ENCODE results near the gene AIP. TPM values are rescaled to one million over a fixed set of nuclear protein-coding genes. Genes with fewer than 3 reads are reported as not detected.
"Not testable (repeated sequence)": the region's sequence is repeated elsewhere in the genome, so short reads cannot be mapped to it uniquely, and the experiment has no call there.

Gene AIP
- total RNA-seq, 1 experiment from 2014 or later: 87.8 TPM

- CTCF ChIA-PET: interaction anchor here (0.7 to 1.2 kb wide), 3 partner anchors 19 to 119 kb away, joined by 3 to 9 read pairs (median 3); partner anchors contain the start of gene PPP1CA
Observed at GRCh38 chr11:67470337-67471002, 12.4 kb upstream of the AIP start.

GRCh38 chr11:67472882-67473281, 9.9 kb upstream of the AIP start:
- intact Hi-C loops (cut with micrococcal nuclease; ENCODE audit: unreplicated experiment): no loop called here
- POLR2A ChIA-PET: no interaction called here
- TF ChIP-seq CTCF (IDR thresholded peaks at IDR 0.05): no peak
- TF ChIP-seq POLR2AphosphoS5 (IDR thresholded peaks at IDR 0.05; ENCODE audit: low read depth, low read length): no peak
- no peak for TF ChIP-seq SIN3A (IDR thresholded peaks at IDR 0.05; ENCODE audit: borderline replicate concordance, insufficient read depth, low read depth, low read length)
- TF ChIP-seq REST (IDR thresholded peaks at IDR 0.05; ENCODE audit: insufficient read depth in 1 of 2, low read depth in 2 of 2, low read length in 1 of 2): no peak
- no peak for TF ChIP-seq TCF7L2 (IDR thresholded peaks at IDR 0.05; ENCODE audit: low read depth, low read length)
- no peaks in the 10 kb centered on the region for H3K9me3 ChIP-seq (ENCODE audit: control insufficient read depth, insufficient read depth, low read depth, low read length)
- DNase-seq (ENCODE audit: low read depth, low spot score) (no peak), ATAC-seq (no peak)
- no peaks in the 10 kb centered on the region for H3K27me3 ChIP-seq (ENCODE audit: control insufficient read depth, insufficient read depth, low read length)
- peaks cover 10% of the 10 kb centered on the region for H3K4me1 ChIP-seq (ENCODE audit: control insufficient read depth, insufficient read depth, low read length)
- CTCF ChIA-PET: no interaction called here
- no peak overlapping the region for H3K4me3 ChIP-seq (ENCODE audit: low read depth in 2 of 2, low read length in 2 of 2)
- H3K36me3 ChIP-seq (ENCODE audit: control insufficient read depth, insufficient read depth, low read length): no peaks in the 10 kb centered on the region; the same call in 1 of the 2 replicates
- no TSS peak for BruUV-seq (replicated peaks)
- no peak overlapping the region for H3K27ac ChIP-seq (ENCODE audit: low read length)
- in situ Hi-C loops (cut with HindIII; ENCODE audit: low pct_unique_long_range_greater_than_20kb, low sequenced_read_pairs): no loop called here

More at GRCh38 chr11:67470337-67471002, 12.4 kb upstream of the AIP start:
- Histone ChIP-seq H3K27me3 (ENCODE audit: control insufficient read depth, insufficient read depth, low read length) (no peaks in the 10 kb centered on the region), H3K9me3 (ENCODE audit: control insufficient read depth, insufficient read depth, low read depth, low read length) (no peaks in the 10 kb centered on the region), H3K27ac (ENCODE audit: low read length) (no peak overlapping the region), H3K4me3 (ENCODE audit: low read depth in 2 of 2, low read length in 2 of 2) (no peak overlapping the region), H3K4me1 (ENCODE audit: control insufficient read depth, insufficient read depth, low read length) (peaks cover 26% of the 10 kb centered on the region), H3K36me3 (ENCODE audit: control insufficient read depth, insufficient read depth, low read length) (no peaks in the 10 kb centered on the region; the same call in 1 of the 2 replicates)
- ATAC-seq (no peak), DNase-seq (ENCODE audit: low read depth, low spot score) (no peak)
- TF ChIP-seq CTCF (IDR thresholded peaks at IDR 0.05): no peak
- TF ChIP-seq SIN3A (IDR thresholded peaks at IDR 0.05; ENCODE audit: borderline replicate concordance, insufficient read depth, low read depth, low read length): no peak
- no peak for TF ChIP-seq POLR2AphosphoS5 (IDR thresholded peaks at IDR 0.05; ENCODE audit: low read depth, low read length)
- in situ Hi-C loops (cut with HindIII; ENCODE audit: low pct_unique_long_range_greater_than_20kb, low sequenced_read_pairs) (no loop called here), intact Hi-C loops (cut with micrococcal nuclease; ENCODE audit: unreplicated experiment) (no loop called here)
- POLR2A ChIA-PET: interaction anchor here (0.6 kb wide), 1 partner anchor 89 kb away, joined by 8 read pairs; no protein-coding TSS in a partner anchor
- no TSS peak for BruUV-seq (replicated peaks)

GRCh38 chr11:67476692-67477091, 6.1 kb upstream of the AIP start:
- ATAC-seq; POLR2A ChIA-PET; intact Hi-C loops (cut with micrococcal nuclease; ENCODE audit: unreplicated experiment): not testable (repeated sequence)

GRCh38 chr11:67477344-67478050, 5.3 kb upstream of the AIP start:
- H3K36me3 ChIP-seq (ENCODE audit: control insufficient read depth, insufficient read depth, low read length); H3K27me3 ChIP-seq (ENCODE audit: control insufficient read depth, insufficient read depth, low read length); in situ Hi-C loops (cut with HindIII; ENCODE audit: low pct_unique_long_range_greater_than_20kb, low sequenced_read_pairs); H3K4me1 ChIP-seq (ENCODE audit: control insufficient read depth, insufficient read depth, low read length); H3K4me3 ChIP-seq (ENCODE audit: low read depth in 2 of 2, low read length in 2 of 2); CTCF ChIA-PET; H3K9me3 ChIP-seq (ENCODE audit: control insufficient read depth, insufficient read depth, low read depth, low read length); H3K27ac ChIP-seq (ENCODE audit: low read length); intact Hi-C loops (cut with micrococcal nuclease; ENCODE audit: unreplicated experiment); DNase-seq (ENCODE audit: low read depth, low spot score); POLR2A ChIA-PET; BruUV-seq (replicated peaks); ATAC-seq: not testable (repeated sequence)

More at GRCh38 chr11:67476692-67477091, 6.1 kb upstream of the AIP start:
- H3K9me3 ChIP-seq (ENCODE audit: control insufficient read depth, insufficient read depth, low read depth, low read length); BruUV-seq (replicated peaks); H3K27ac ChIP-seq (ENCODE audit: low read length); CTCF ChIA-PET; H3K4me1 ChIP-seq (ENCODE audit: control insufficient read depth, insufficient read depth, low read length); DNase-seq (ENCODE audit: low read depth, low spot score); in situ Hi-C loops (cut with HindIII; ENCODE audit: low pct_unique_long_range_greater_than_20kb, low sequenced_read_pairs); H3K4me3 ChIP-seq (ENCODE audit: low read depth in 2 of 2, low read length in 2 of 2); H3K36me3 ChIP-seq (ENCODE audit: control insufficient read depth, insufficient read depth, low read length); H3K27me3 ChIP-seq (ENCODE audit: control insufficient read depth, insufficient read depth, low read length): not testable (repeated sequence)

All from Panc1 (cell line).